Progenitor cell of endocrine pancreas (in vitro differentiated cells): Measurements from ENCODE around the gene ATP6V1G2. TPM values are rescaled to one million over a fixed set of nuclear protein-coding genes. Genes with fewer than 3 reads are reported as not detected.

Experiments used
- DNase-seq: peaks from one replicate; pipeline ENCODE4 v3.0.0; 2021; ENCODE audit warnings: low spot score; ENCODE audit not compliant: unreplicated experiment
- H3K27ac Mint-ChIP-seq: 2 replicates; pipeline ENCODE4 v1.8.0; 2021; ENCODE audit warnings: mild to moderate bottlenecking, moderate library complexity, mixed read lengths
- H3K27me3 Mint-ChIP-seq: 2 replicates; pipeline ENCODE4 v1.8.0; 2021; ENCODE audit warnings: mixed read lengths
- H3K36me3 Mint-ChIP-seq: 2 replicates; pipeline ENCODE4 v1.8.0; 2022; ENCODE audit warnings: mixed read lengths; ENCODE audit not compliant: insufficient read depth
- H3K4me1 Mint-ChIP-seq: 2 replicates; pipeline ENCODE4 v1.8.0; 2021; ENCODE audit warnings: low read depth, mixed read lengths
- H3K4me3 Mint-ChIP-seq: 2 replicates; pipeline ENCODE4 v1.8.0; 2021; ENCODE audit warnings: low read depth, mild to moderate bottlenecking, moderate library complexity, mixed read lengths
- H3K9me3 Mint-ChIP-seq: 2 replicates; pipeline ENCODE4 v1.8.0; 2021; ENCODE audit warnings: low read depth, mixed read lengths
- total RNA-seq: library from RNA; stranded (reverse); gene quantifications from 2 replicates; pipeline ENCODE4 v1.2.1, GENCODE V29; 2021
- TF ChIP-seq, protein P1 (sequence below): fragments of 200-600 bp; sonication (generic); IDR thresholded peaks from one replicate; pipeline ENCODE4 v1.5.0; 2021; ENCODE audit warnings: antibody characterized with exemption, mild to moderate bottlenecking; ENCODE audit not compliant: unreplicated experiment

Gene ATP6V1G2
- total RNA-seq, 1 donor from 2014 or later = 1.5 TPM

- Mint-ChIP-seq H3K27ac (no peak overlapping the region), H3K9me3 (no peaks in the 10 kb centered on the region), H3K36me3 (no peaks in the 10 kb centered on the region), H3K4me3 (no peak overlapping the region), H3K27me3 (peaks cover 45% of the 10 kb centered on the region), H3K4me1 (no peaks in the 10 kb centered on the region)
- TF ChIP-seq, protein P1, sequence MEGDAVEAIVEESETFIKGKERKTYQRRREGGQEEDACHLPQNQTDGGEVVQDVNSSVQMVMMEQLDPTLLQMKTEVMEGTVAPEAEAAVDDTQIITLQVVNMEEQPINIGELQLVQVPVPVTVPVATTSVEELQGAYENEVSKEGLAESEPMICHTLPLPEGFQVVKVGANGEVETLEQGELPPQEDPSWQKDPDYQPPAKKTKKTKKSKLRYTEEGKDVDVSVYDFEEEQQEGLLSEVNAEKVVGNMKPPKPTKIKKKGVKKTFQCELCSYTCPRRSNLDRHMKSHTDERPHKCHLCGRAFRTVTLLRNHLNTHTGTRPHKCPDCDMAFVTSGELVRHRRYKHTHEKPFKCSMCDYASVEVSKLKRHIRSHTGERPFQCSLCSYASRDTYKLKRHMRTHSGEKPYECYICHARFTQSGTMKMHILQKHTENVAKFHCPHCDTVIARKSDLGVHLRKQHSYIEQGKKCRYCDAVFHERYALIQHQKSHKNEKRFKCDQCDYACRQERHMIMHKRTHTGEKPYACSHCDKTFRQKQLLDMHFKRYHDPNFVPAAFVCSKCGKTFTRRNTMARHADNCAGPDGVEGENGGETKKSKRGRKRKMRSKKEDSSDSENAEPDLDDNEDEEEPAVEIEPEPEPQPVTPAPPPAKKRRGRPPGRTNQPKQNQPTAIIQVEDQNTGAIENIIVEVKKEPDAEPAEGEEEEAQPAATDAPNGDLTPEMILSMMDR = no peak
- DNase-seq = no peak
Measured at GRCh38 chr6:31574106-31575061, 28.0 kb upstream of the ATP6V1G2 start.

DNA sequence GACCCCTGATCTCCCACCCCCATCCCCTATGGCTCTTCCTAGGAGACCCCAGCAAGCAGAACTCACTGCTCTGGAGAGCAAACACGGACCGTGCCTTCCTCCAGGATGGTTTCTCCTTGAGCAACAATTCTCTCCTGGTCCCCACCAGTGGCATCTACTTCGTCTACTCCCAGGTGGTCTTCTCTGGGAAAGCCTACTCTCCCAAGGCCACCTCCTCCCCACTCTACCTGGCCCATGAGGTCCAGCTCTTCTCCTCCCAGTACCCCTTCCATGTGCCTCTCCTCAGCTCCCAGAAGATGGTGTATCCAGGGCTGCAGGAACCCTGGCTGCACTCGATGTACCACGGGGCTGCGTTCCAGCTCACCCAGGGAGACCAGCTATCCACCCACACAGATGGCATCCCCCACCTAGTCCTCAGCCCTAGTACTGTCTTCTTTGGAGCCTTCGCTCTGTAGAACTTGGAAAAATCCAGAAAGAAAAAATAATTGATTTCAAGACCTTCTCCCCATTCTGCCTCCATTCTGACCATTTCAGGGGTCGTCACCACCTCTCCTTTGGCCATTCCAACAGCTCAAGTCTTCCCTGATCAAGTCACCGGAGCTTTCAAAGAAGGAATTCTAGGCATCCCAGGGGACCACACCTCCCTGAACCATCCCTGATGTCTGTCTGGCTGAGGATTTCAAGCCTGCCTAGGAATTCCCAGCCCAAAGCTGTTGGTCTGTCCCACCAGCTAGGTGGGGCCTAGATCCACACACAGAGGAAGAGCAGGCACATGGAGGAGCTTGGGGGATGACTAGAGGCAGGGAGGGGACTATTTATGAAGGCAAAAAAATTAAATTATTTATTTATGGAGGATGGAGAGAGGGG lies 27.1 kb upstream of the ATP6V1G2 start:
- H3K36me3 Mint-ChIP-seq = no peaks in the 10 kb centered on the region
- TF ChIP-seq, protein P1 = no peak
- DNase-seq = no peak
- peaks cover 43% of the 10 kb centered on the region for H3K27me3 Mint-ChIP-seq
- H3K4me1 Mint-ChIP-seq = no peaks in the 10 kb centered on the region
- H3K9me3 Mint-ChIP-seq = no peaks in the 10 kb centered on the region
- no peak overlapping the region for H3K27ac Mint-ChIP-seq
- no peak overlapping the region for H3K4me3 Mint-ChIP-seq

DNA sequence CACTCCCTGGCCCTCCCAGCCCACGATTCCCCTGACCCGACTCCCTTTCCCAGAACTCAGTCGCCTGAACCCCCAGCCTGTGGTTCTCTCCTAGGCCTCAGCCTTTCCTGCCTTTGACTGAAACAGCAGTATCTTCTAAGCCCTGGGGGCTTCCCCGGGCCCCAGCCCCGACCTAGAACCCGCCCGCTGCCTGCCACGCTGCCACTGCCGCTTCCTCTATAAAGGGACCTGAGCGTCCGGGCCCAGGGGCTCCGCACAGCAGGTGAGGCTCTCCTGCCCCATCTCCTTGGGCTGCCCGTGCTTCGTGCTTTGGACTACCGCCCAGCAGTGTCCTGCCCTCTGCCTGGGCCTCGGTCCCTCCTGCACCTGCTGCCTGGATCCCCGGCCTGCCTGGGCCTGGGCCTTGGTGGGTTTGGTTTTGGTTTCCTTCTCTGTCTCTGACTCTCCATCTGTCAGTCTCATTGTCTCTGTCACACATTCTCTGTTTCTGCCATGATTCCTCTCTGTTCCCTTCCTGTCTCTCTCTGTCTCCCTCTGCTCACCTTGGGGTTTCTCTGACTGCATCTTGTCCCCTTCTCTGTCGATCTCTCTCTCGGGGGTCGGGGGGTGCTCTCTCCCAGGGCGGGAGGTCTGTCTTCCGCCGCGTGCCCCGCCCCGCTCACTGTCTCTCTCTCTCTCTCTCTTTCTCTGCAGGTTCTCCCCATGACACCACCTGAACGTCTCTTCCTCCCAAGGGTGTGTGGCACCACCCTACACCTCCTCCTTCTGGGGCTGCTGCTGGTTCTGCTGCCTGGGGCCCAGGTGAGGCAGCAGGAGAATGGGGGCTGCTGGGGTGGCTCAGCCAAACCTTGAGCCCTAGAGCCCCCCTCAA lies 25.9 kb upstream of the ATP6V1G2 start, which contains the start of gene LTA:
TSS of gene LTA (plus strand) at position 249 of the 871 bp plus-strand sequence. CDS start at position 703, 454 bp downstream.
- Mint-ChIP-seq H3K27ac (no peak within 1 kb of the TSS), H3K4me3 (no peak within 1 kb of the TSS), H3K27me3 (peaks cover 40% of the 10 kb centered on the region), H3K4me1 (peaks cover 2% of the 10 kb centered on the region), H3K36me3 (no peaks in the 10 kb centered on the region), H3K9me3 (no peaks in the 10 kb centered on the region)
- TF ChIP-seq, protein P1 = no peak
- no peak for DNase-seq

GRCh38 chr6:31569861-31570536 lies 23.6 kb upstream of the ATP6V1G2 start:
- TF ChIP-seq, protein P1 = no peak
- Mint-ChIP-seq H3K9me3 (no peaks in the 10 kb centered on the region), H3K4me3 (no peak overlapping the region)

More at GRCh38 chr6:31569861-31570536, 23.6 kb upstream of the ATP6V1G2 start:
- DNase-seq = no peak
- H3K4me1 Mint-ChIP-seq = peaks cover 2% of the 10 kb centered on the region
- H3K36me3 Mint-ChIP-seq = no peaks in the 10 kb centered on the region
- H3K27me3 Mint-ChIP-seq = peaks cover 24% of the 10 kb centered on the region
- H3K27ac Mint-ChIP-seq = no peak overlapping the region
